Upper lobe of right lung (tissue), 1 donor: ENCODE data around the gene DYNLT2. TPM values are rescaled to one million over a fixed set of nuclear protein-coding genes. Genes with fewer than 3 reads are reported as not detected.
A peak's percentile ranks its signal among the peaks of the same experiment; 100 is the strongest.

Experiments
- ATAC-seq: fragments of 200-7000 bp; cut with Tn5 transposase; one replicate; pipeline ENCODE4 v1.9.1; 2020; ENCODE audit warnings: mild to moderate bottlenecking, moderate library complexity
- DNase-seq: peaks from one replicate; pipeline ENCODE4 v3.0.0-alpha.2; 2020
- H3K27ac ChIP-seq: fragments of 200-600 bp; one replicate; pipeline ENCODE4 v1.8.0; 2022
- H3K27me3 ChIP-seq: fragments of 200-600 bp; one replicate; pipeline ENCODE4 v1.8.0; 2022; ENCODE audit warnings: mild to moderate bottlenecking
- H3K36me3 ChIP-seq: fragments of 200-600 bp; one replicate; pipeline ENCODE4 v1.8.0; 2022
- H3K4me1 ChIP-seq: fragments of 200-600 bp; one replicate; pipeline ENCODE4 v1.8.0; 2022
- H3K4me3 ChIP-seq: fragments of 200-600 bp; one replicate; pipeline ENCODE4 v1.8.0; 2022; ENCODE audit warnings: mild to moderate bottlenecking
- H3K9me3 ChIP-seq: fragments of 200-600 bp; one replicate; pipeline ENCODE4 v1.8.0; 2022
- CTCF ChIP-seq: fragments of 200-600 bp; IDR thresholded peaks from one replicate; pipeline ENCODE4 v1.8.0; 2022; ENCODE audit warnings: antibody characterized with exemption
- intact Hi-C: fragments of 100-400 bp; cut with DNase I; formaldehyde crosslinking; loops from one replicate; pipeline ENCODE4 v1.11.0; 2022
- total RNA-seq: library from RNA; stranded (reverse); fragmentation: NEBNext Ultra II Directional; extraction: Animal tissue kit (Norgen Biotek cat#: 25700); gene quantifications from one replicate; pipeline ENCODE4 v1.2.1, GENCODE V29; 2021
- donor health status: DM: no; HTN: yes; CAD: no; lungs with severe emphysema.

Gene DYNLT2
- total RNA-seq, 1 donor from 2014 or later: 1.2 TPM

GRCh38 chr6:169786349-169786748 lies 35.0 kb upstream of the DYNLT2 start:
- H3K36me3 ChIP-seq: no peaks in the 10 kb centered on the region
- peaks cover 16% of the 10 kb centered on the region for H3K4me1 ChIP-seq
- H3K27ac ChIP-seq: no peak overlapping the region
- TF ChIP-seq CTCF: no peak
- intact Hi-C loops: no loop called here
- H3K27me3 ChIP-seq: no peaks in the 10 kb centered on the region
- ATAC-seq: no peak
- H3K4me3 ChIP-seq: no peak overlapping the region
- H3K9me3 ChIP-seq: no peaks in the 10 kb centered on the region
- DNase-seq: peak; percentile 10

- ATAC-seq: no peak
- TF ChIP-seq CTCF: no peak
- H3K27ac ChIP-seq: no peak overlapping the region
- H3K36me3 ChIP-seq: no peaks in the 10 kb centered on the region
- intact Hi-C loops: no loop called here
- no peak for DNase-seq
- H3K4me1 ChIP-seq: peaks cover 8% of the 10 kb centered on the region
- H3K9me3 ChIP-seq: no peaks in the 10 kb centered on the region
- no peak overlapping the region for H3K4me3 ChIP-seq
- H3K27me3 ChIP-seq: no peaks in the 10 kb centered on the region
These were observed 34.2 kb upstream of the DYNLT2 start for GRCh38 chr6:169785566-169785965.

- no peaks in the 10 kb centered on the region for H3K27me3 ChIP-seq
- H3K27ac ChIP-seq: no peak overlapping the region
- no peaks in the 10 kb centered on the region for H3K9me3 ChIP-seq
- DNase-seq (peak; percentile 48), ATAC-seq (no peak)
- intact Hi-C loops: no loop called here
- TF ChIP-seq CTCF: no peak
- no peak overlapping the region for H3K4me3 ChIP-seq
- peaks cover 3% of the 10 kb centered on the region for H3K4me1 ChIP-seq
- H3K36me3 ChIP-seq: no peaks in the 10 kb centered on the region
These were observed 33.5 kb upstream of the DYNLT2 start for GRCh38 chr6:169784821-169785340.

- Histone ChIP-seq H3K27me3 (no peaks in the 10 kb centered on the region), H3K4me3 (no peak overlapping the region), H3K36me3 (peaks cover 2% of the 10 kb centered on the region), H3K9me3 (no peaks in the 10 kb centered on the region), H3K4me1 (no peaks in the 10 kb centered on the region), H3K27ac (no peak overlapping the region)
- DNase-seq (no peak), ATAC-seq (peak; percentile 24)
- no peak for TF ChIP-seq CTCF
- intact Hi-C loops: no loop called here
These were observed 32.8 kb upstream of the DYNLT2 start for GRCh38 chr6:169783971-169784820.

- DNase-seq (no peak), ATAC-seq (no peak)
- Histone ChIP-seq H3K4me3 (no peak overlapping the region), H3K27me3 (no peaks in the 10 kb centered on the region), H3K27ac (no peak overlapping the region), H3K36me3 (peaks cover 8% of the 10 kb centered on the region), H3K9me3 (no peaks in the 10 kb centered on the region), H3K4me1 (no peaks in the 10 kb centered on the region)
- TF ChIP-seq CTCF: no peak
- intact Hi-C loops: no loop called here
These were observed 32.0 kb upstream of the DYNLT2 start for GRCh38 chr6:169783401-169783800.
